Measurements from ENCODE around the gene SLC13A5. TPM values are rescaled to one million over a fixed set of nuclear protein-coding genes. Genes with fewer than 3 reads are reported as not detected.
"Not testable (repeated sequence)": the region's sequence is repeated elsewhere in the genome, so short reads cannot be mapped to it uniquely, and the experiment has no call there.

Gene SLC13A5
- total RNA-seq, 1 donor from 2014 or later = 0.21 TPM

- Histone ChIP-seq H3K4me1 (no peaks in the 10 kb centered on the region), H3K4me3 (no peak overlapping the region), H3K9me3 (no peaks in the 10 kb centered on the region), H3K27me3 (no peaks in the 10 kb centered on the region), H3K27ac (no peak overlapping the region), H3K36me3 (no peaks in the 10 kb centered on the region)
- intact Hi-C loops (cut with DNase I) = no loop called here
- DNase-seq (ENCODE audit: low spot score in 2 of 2) = no peak
- TF ChIP-seq, protein P1, sequence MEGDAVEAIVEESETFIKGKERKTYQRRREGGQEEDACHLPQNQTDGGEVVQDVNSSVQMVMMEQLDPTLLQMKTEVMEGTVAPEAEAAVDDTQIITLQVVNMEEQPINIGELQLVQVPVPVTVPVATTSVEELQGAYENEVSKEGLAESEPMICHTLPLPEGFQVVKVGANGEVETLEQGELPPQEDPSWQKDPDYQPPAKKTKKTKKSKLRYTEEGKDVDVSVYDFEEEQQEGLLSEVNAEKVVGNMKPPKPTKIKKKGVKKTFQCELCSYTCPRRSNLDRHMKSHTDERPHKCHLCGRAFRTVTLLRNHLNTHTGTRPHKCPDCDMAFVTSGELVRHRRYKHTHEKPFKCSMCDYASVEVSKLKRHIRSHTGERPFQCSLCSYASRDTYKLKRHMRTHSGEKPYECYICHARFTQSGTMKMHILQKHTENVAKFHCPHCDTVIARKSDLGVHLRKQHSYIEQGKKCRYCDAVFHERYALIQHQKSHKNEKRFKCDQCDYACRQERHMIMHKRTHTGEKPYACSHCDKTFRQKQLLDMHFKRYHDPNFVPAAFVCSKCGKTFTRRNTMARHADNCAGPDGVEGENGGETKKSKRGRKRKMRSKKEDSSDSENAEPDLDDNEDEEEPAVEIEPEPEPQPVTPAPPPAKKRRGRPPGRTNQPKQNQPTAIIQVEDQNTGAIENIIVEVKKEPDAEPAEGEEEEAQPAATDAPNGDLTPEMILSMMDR (IDR thresholded peaks at IDR 0.05) = no peak
Observed at GRCh38 chr17:6699997-6700947, 12.9 kb downstream of the SLC13A5 start.

- Histone ChIP-seq H3K9me3 (no peaks in the 10 kb centered on the region), H3K36me3 (no peaks in the 10 kb centered on the region), H3K4me3 (no peak overlapping the region), H3K27ac (no peak overlapping the region), H3K4me1 (no peaks in the 10 kb centered on the region), H3K27me3 (no peaks in the 10 kb centered on the region)
- intact Hi-C loops (cut with DNase I) = no loop called here
- no peak for DNase-seq (ENCODE audit: low spot score in 2 of 2)
- TF ChIP-seq, protein P1 (IDR thresholded peaks at IDR 0.05) = no peak
Observed at GRCh38 chr17:6698004-6698403, 15.2 kb downstream of the SLC13A5 start.

DNA sequence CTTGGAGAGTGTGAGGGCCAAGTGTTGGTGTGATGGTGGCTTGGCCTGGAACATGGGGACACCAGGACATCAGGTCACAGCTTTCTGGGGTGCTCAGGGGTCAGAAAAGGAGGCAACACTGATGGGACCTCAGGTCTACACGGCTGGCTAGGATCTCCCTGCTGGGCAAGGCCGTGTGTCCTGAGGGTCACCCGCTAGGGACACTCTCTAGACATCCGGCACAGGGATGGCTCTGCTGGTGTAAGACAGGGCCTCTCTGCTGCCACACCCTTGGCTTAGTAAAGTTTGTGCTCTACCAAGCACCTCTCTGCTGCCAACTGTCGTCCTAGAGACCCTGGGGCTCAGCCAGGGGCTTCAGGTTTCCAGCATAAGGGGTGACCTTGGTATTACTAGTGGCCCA, 16.3 kb downstream of the SLC13A5 start:
- intact Hi-C loops (cut with DNase I) = no loop called here
- DNase-seq (ENCODE audit: low spot score in 2 of 2) = no peak
- no peaks in the 10 kb centered on the region for H3K9me3 ChIP-seq

DNA sequence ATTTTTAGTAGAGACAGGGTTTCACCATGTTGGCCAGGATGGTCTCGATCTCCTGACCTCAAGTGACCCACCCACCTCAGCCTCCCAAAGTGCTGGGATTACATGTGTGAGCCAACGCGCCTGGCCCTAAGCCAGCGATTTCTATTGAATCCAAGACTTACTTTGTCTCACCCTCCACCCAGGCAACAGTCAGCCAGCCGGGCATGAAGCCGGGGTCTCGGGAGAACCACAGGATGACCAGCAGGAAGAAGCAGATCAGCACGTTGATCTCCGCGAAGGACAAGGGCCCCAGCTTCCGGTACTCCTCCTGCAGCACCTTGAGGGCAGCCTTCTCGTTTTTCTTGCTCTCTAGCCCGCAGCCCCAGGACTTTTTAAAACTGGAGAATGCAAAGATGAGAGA, 17.6 kb downstream of the SLC13A5 start:
- TF ChIP-seq, protein P1 (IDR thresholded peaks at IDR 0.05) = no peak
- intact Hi-C loops (cut with DNase I) = no loop called here

More for the DNA sequence above, 16.3 kb downstream of the SLC13A5 start:
- H3K36me3 ChIP-seq = no peaks in the 10 kb centered on the region
- TF ChIP-seq, protein P1 (IDR thresholded peaks at IDR 0.05) = no peak
- no peaks in the 10 kb centered on the region for H3K4me1 ChIP-seq
- H3K27me3 ChIP-seq = no peaks in the 10 kb centered on the region
- H3K27ac ChIP-seq = no peak overlapping the region
- H3K4me3 ChIP-seq = no peak overlapping the region

GRCh38 chr17:6695051-6695450, 18.1 kb downstream of the SLC13A5 start:
- intact Hi-C loops (cut with DNase I) = no loop called here
- Histone ChIP-seq H3K9me3 (no peaks in the 10 kb centered on the region), H3K27me3 (no peaks in the 10 kb centered on the region), H3K4me3 (no peak overlapping the region), H3K36me3 (no peaks in the 10 kb centered on the region), H3K27ac (no peak overlapping the region), H3K4me1 (no peaks in the 10 kb centered on the region)
- DNase-seq (ENCODE audit: low spot score in 2 of 2) = no peak
- TF ChIP-seq, protein P1 (IDR thresholded peaks at IDR 0.05) = no peak

More for the DNA sequence above, 17.6 kb downstream of the SLC13A5 start:
- H3K9me3 ChIP-seq = no peaks in the 10 kb centered on the region
- H3K4me3 ChIP-seq = no peak overlapping the region
- no peaks in the 10 kb centered on the region for H3K27me3 ChIP-seq
- DNase-seq (ENCODE audit: low spot score in 2 of 2) = no peak
- H3K4me1 ChIP-seq = no peaks in the 10 kb centered on the region
- H3K27ac ChIP-seq = no peak overlapping the region
- no peaks in the 10 kb centered on the region for H3K36me3 ChIP-seq

GRCh38 chr17:6691958-6692357, 21.2 kb downstream of the SLC13A5 start:
- H3K36me3 ChIP-seq; H3K4me1 ChIP-seq; H3K27me3 ChIP-seq; DNase-seq (ENCODE audit: low spot score in 2 of 2); intact Hi-C loops (cut with DNase I); H3K27ac ChIP-seq; H3K4me3 ChIP-seq; H3K9me3 ChIP-seq: not testable (repeated sequence)
